HepG2 (cell line): ENCODE data around the gene FAM222A. TPM values are rescaled to one million over a fixed set of nuclear protein-coding genes. Genes with fewer than 3 reads are reported as not detected.

Experiments used
- ATAC-seq: fragments of 200-7000 bp; cut with Tn5 transposase; 3 replicates; pipeline ENCODE4 v1.9.1; 2020; ENCODE audit warnings: mild to moderate bottlenecking, moderate library complexity
- BruUV-seq: library from RNA; stranded (reverse); fragments of 400-500 nt; replicated peaks from 2 replicates; lab custom pipeline; 2021; lab: Mats Ljungman, UMichigan
- CTCF ChIA-PET: fragments of 300-600 bp; formaldehyde crosslinking; extraction: SDS; loops from one replicate; lab custom pipeline; 2021; ENCODE audit warnings: low total read pairs, inconsistent platforms, low intra/inter-chr PET ratio; lab: Yijun Ruan, JAX
- POLR2A ChIA-PET: fragments of 350-600 bp; sonication (Branson Sonifier 250); formaldehyde crosslinking; loops from one replicate; lab custom pipeline; 2020; ENCODE audit warnings: antibody characterized with exemption, inconsistent platforms; lab: Yijun Ruan, JAX
- DNase-seq: peaks from one replicate; pipeline ENCODE4 v3.0.0-alpha.2; 2015; ENCODE audit warnings: low spot score
- FAIRE-seq: peaks from 3 replicates; lab custom pipeline; 2011; peaks lifted over from hg19 to GRCh38; lab: Jason Lieb, UNC
- H2AFZ ChIP-seq: one replicate; pipeline ENCODE4 v1.6.1; 2011; ENCODE audit warnings: low read length, inconsistent platforms
- H3K27ac ChIP-seq: fragments of 300-600 bp; 3 replicates; pipeline ENCODE4 v1.8.0; 2011; ENCODE audit warnings: mixed run types, mild to moderate bottlenecking, mixed read lengths, low read length, inconsistent platforms; ENCODE audit not compliant: insufficient read depth; ENCODE audit errors: extremely low read length
- H3K27me3 ChIP-seq, 2 experiments: fragments of 200-600 bp in 1 of 2; 2 replicates in 1 of 2; 3 replicates in 1 of 2; pipeline versions ENCODE4 v1.6.0 to v1.8.0; 2011; ENCODE audit warnings: low read length in 2 of 2, mild to moderate bottlenecking in 2 of 2, moderate library complexity in 2 of 2, inconsistent platforms in 1 of 2; ENCODE audit not compliant: insufficient read depth in 2 of 2, control insufficient read depth in 1 of 2
- H3K36me3 ChIP-seq, 2 experiments: fragments of 200-600 bp in 1 of 2; replicated peaks in 1 of 2; 2 replicates in 1 of 2; 3 replicates in 1 of 2; pipeline versions ENCODE4 v1.5.1 to v1.8.0; 2011; ENCODE audit warnings: low read length in 2 of 2, inconsistent platforms in 1 of 2; ENCODE audit not compliant: insufficient read depth in 2 of 2, control insufficient read depth in 1 of 2
- H3K4me1 ChIP-seq: 2 replicates; pipeline ENCODE4 v1.5.1; 2012; ENCODE audit warnings: low read length, inconsistent platforms; ENCODE audit not compliant: insufficient read depth
- H3K4me2 ChIP-seq: 2 replicates; pipeline ENCODE4 v1.6.0; 2011; ENCODE audit warnings: low read depth, low read length, inconsistent platforms
- H3K4me3 ChIP-seq, 3 experiments: fragments of 200-600 bp in 1 of 3; sonication (generic), shearing (Covaris generic) in 1 of 3; replicated peaks in 1 of 3; 2 replicates each; pipeline ENCODE4 v1.5.1; 2011 to 2016; ENCODE audit warnings: low read length in 3 of 3, inconsistent platforms in 2 of 3, low read depth in 2 of 3, mild to moderate bottlenecking in 2 of 3, control low read depth in 1 of 3, mixed read lengths in 1 of 3; ENCODE audit not compliant: insufficient read depth in 1 of 3
- H3K79me2 ChIP-seq: one replicate; pipeline ENCODE4 v1.6.1; 2011; ENCODE audit warnings: low read length, inconsistent platforms; ENCODE audit not compliant: insufficient read depth
- H3K9ac ChIP-seq: 2 replicates; pipeline ENCODE4 v1.6.0; 2011; ENCODE audit warnings: mild to moderate bottlenecking, low read depth, low read length, inconsistent platforms; ENCODE audit not compliant: insufficient read depth
- H3K9me3 ChIP-seq: 2 replicates; pipeline ENCODE4 v1.5.1; 2012; ENCODE audit warnings: mild to moderate bottlenecking, low read length
- H4K20me1 ChIP-seq: 2 replicates; pipeline ENCODE4 v1.6.0; 2011; ENCODE audit warnings: inconsistent platforms, mild to moderate bottlenecking, low read length, moderate library complexity; ENCODE audit not compliant: insufficient read depth
- DBP ChIP-seq: sonication (generic); formaldehyde crosslinking; IDR thresholded peaks from 2 replicates; pipeline ENCODE4 v1.4.0; 2020; ENCODE audit warnings: missing genetic modification reagents; ENCODE audit errors: not compliant biosample characterization
- FOSL2 ChIP-seq: sonication (generic); formaldehyde crosslinking; IDR thresholded peaks from 2 replicates; pipeline ENCODE4 v1.4.0; 2020; ENCODE audit warnings: missing genetic modification reagents
- KLF11 ChIP-seq: IDR thresholded peaks from 2 replicates; pipeline ENCODE4 v1.6.1; 2016; ENCODE audit warnings: missing compliant biosample characterization
- NR2F1 ChIP-seq, 2 experiments: fragments of 450-650 bp in 1 of 2; formaldehyde crosslinking in 1 of 2; IDR thresholded peaks; 2 replicates each; pipeline versions ENCODE4 v1.5.0 to v1.6.1; 2016 to 2020; ENCODE audit warnings: mild to moderate bottlenecking in 1 of 2, missing compliant biosample characterization in 1 of 2, missing genetic modification reagents in 1 of 2, moderate library complexity in 1 of 2
- ZFP91 ChIP-seq: sonication (generic); formaldehyde crosslinking; IDR thresholded peaks from 2 replicates; pipeline ENCODE4 v1.9.0; 2022; ENCODE audit warnings: missing genetic modification reagents, mild to moderate bottlenecking, borderline replicate concordance
- ZFYVE20 ChIP-seq: sonication (generic); formaldehyde crosslinking; IDR thresholded peaks from 2 replicates; pipeline ENCODE4 v1.8.0; 2023; ENCODE audit warnings: low read depth, mild to moderate bottlenecking, moderate library complexity, missing genetic modification reagents, borderline replicate concordance
- ZGPAT ChIP-seq: IDR thresholded peaks from 2 replicates; pipeline ENCODE4 v1.6.1; 2016; ENCODE audit warnings: mild to moderate bottlenecking
- ZNF256 ChIP-seq: sonication (generic); formaldehyde crosslinking; conservative IDR thresholded peaks from 2 replicates; pipeline ENCODE4 v1.4.0; 2020; ENCODE audit warnings: missing genetic modification reagents
- ZNF687 ChIP-seq: sonication (generic); formaldehyde crosslinking; IDR thresholded peaks from 2 replicates; pipeline ENCODE4 v1.5.1; 2020; ENCODE audit warnings: mild to moderate bottlenecking, missing genetic modification reagents, moderate library complexity
- ZNF777 ChIP-seq: sonication (generic); formaldehyde crosslinking; IDR thresholded peaks from 2 replicates; pipeline ENCODE4 v1.4.0; 2020; ENCODE audit warnings: missing genetic modification reagents
- WGBS: methylation state at CpG from one replicate; pipeline ENCODE4 v1.1.6; 2017; ENCODE audit warnings: low lambda C conversion rate; 5-methylcytosine and 5-hydroxymethylcytosine counted together
- in situ Hi-C: cut with HindIII; loops from 2 replicates; pipeline ENCODE4 v1.10.0; 2017; ENCODE audit warnings: low pct_unique_long_range_greater_than_20kb; ENCODE audit not compliant: extremely low pct_ligation_motif_present
- intact Hi-C: fragments of 100-400 bp; cut with micrococcal nuclease; formaldehyde crosslinking; loops from one replicate; pipeline ENCODE4 v1.10.0; 2022; ENCODE audit not compliant: unreplicated experiment
- polyA plus RNA-seq, 8 experiments: library from polyadenylated mRNA; depleted of rRNA in 3 of 8; stranded (reverse) in 7 of 8; unstranded in 1 of 8; fragments of >200 nt; fragmentation: Illumina TruSeq in 4 of 8; extraction: Trizol in 4 of 8; gene quantifications; 2 replicates each; pipeline versions ENCODE4 v1.2.1 to v1.2.3, GENCODE V29; 2011 to 2016; ENCODE audit warnings: low read depth in 4 of 8, missing spikeins in 1 of 8, mixed read lengths in 1 of 8; ENCODE audit not compliant: insufficient read depth in 1 of 8
- total RNA-seq, 5 experiments: library from RNA; depleted of rRNA; stranded (reverse); fragments of >200 nt; fragmentation: Illumina TruSeq; extraction: Trizol; gene quantifications; 2 replicates each; pipeline ENCODE4 v1.2.3, GENCODE V29; 2016; ENCODE audit warnings: low read depth in 1 of 5

FAM222A gene
- total and polyA plus RNA-seq, 2 of the 13 experiments (the other 11 are each of a cell fraction or from before 2014, with no cell fraction given): 2.7 to 9.6 TPM

- no peak for TF ChIP-seq FOSL2 (CRISPR knock-in tag)
- TF ChIP-seq ZGPAT (CRISPR knock-in tag): no peak
- no peak for TF ChIP-seq ZNF777
- no peak for TF ChIP-seq ZFYVE20 (CRISPR knock-in tag)
- no peak for TF ChIP-seq KLF11
- no peak for TF ChIP-seq ZNF256 (CRISPR knock-in tag)
- TF ChIP-seq ZFP91: no peak
- TF ChIP-seq NR2F1 (CRISPR knock-in tag; IDR thresholded peaks at IDR 0.05): no peak
- no peak for TF ChIP-seq DBP (CRISPR knock-in tag)
- TF ChIP-seq ZNF687 (CRISPR knock-in tag): no peak
- CTCF ChIA-PET: no interaction called here
- in situ Hi-C loops (no loop called here), intact Hi-C loops (no loop called here)
- ATAC-seq: no peak
- no peaks in the 10 kb centered on the region for H3K27me3 ChIP-seq
- no peak overlapping the region for H3K9ac ChIP-seq
- POLR2A ChIA-PET: no interaction called here
- H2AFZ ChIP-seq: no peak overlapping the region
- H3K4me2 ChIP-seq: no peak overlapping the region
- no peaks in the 10 kb centered on the region for H3K9me3 ChIP-seq
- no peak for DNase-seq
- no peaks in the 10 kb centered on the region for H4K20me1 ChIP-seq
- H3K4me1 ChIP-seq: peaks cover 56% of the 10 kb centered on the region
- BruUV-seq: no TSS peak
- no peaks in the 10 kb centered on the region for H3K79me2 ChIP-seq
- no peak overlapping the region for H3K27ac ChIP-seq
- H3K36me3 ChIP-seq: peaks cover 2 to 3% of the 10 kb centered on the region in 2 experiments; a peak in 3 of 5 replicates
- WGBS: 100% methylated on average over 8 of the region's 14 CpGs
- H3K4me3 ChIP-seq: no peak overlapping the region
- FAIRE-seq: no peak
These were observed 30.4 kb downstream of the FAM222A start for GRCh38 chr12:109744026-109744425.
